Peyer's patch (tissue), 4 donors: ENCODE results near the gene CCL19.

ENCODE experiments used
- POLR2A ChIP-seq, 2 donors: fragments of 450-650 bp; IDR thresholded peaks; one replicate each; pipeline ENCODE4 v1.5.1; 2017; ENCODE audit warnings: antibody characterized with exemption in 2 of 2, mild to moderate bottlenecking in 2 of 2, moderate library complexity in 2 of 2
- TF ChIP-seq, protein P1 (sequence below), 6 experiments: fragments of 450-650 bp in 4 of 6; fragments of 200-600 bp in 2 of 6; sonication (generic) in 1 of 6; IDR thresholded peaks; one replicate each; pipeline ENCODE4 v1.5.1; 2017 to 2019; ENCODE audit warnings: antibody characterized with exemption in 6 of 6, mild to moderate bottlenecking in 3 of 6, moderate library complexity in 1 of 6

DNA sequence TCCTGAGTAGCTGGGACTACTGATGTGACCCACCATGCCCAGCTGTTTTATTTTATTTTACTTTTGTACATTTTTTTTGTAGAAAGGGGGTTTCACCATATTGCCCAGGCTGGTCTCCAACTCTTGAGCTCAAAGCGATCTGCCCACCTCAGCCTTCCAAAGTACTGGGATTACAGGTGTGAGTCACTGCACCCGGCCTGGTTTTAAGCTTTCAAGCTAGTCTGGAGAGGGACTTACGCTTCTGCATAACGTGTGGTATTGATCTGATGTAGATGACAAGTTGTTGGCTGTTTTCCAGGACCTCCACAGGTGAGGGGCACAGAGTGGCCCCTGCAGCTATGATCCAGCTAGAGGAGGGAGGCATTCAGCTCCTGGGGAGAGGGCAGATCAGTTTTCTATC lies 25.6 kb upstream of the CCL19 start:
- TF ChIP-seq, protein P1, sequence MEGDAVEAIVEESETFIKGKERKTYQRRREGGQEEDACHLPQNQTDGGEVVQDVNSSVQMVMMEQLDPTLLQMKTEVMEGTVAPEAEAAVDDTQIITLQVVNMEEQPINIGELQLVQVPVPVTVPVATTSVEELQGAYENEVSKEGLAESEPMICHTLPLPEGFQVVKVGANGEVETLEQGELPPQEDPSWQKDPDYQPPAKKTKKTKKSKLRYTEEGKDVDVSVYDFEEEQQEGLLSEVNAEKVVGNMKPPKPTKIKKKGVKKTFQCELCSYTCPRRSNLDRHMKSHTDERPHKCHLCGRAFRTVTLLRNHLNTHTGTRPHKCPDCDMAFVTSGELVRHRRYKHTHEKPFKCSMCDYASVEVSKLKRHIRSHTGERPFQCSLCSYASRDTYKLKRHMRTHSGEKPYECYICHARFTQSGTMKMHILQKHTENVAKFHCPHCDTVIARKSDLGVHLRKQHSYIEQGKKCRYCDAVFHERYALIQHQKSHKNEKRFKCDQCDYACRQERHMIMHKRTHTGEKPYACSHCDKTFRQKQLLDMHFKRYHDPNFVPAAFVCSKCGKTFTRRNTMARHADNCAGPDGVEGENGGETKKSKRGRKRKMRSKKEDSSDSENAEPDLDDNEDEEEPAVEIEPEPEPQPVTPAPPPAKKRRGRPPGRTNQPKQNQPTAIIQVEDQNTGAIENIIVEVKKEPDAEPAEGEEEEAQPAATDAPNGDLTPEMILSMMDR (IDR thresholded peaks at IDR 0.05) = no peak
- TF ChIP-seq POLR2A (IDR thresholded peaks at IDR 0.05) = no peak
